ENCODE results near the gene DOK6.

DOK6 gene

DNA sequence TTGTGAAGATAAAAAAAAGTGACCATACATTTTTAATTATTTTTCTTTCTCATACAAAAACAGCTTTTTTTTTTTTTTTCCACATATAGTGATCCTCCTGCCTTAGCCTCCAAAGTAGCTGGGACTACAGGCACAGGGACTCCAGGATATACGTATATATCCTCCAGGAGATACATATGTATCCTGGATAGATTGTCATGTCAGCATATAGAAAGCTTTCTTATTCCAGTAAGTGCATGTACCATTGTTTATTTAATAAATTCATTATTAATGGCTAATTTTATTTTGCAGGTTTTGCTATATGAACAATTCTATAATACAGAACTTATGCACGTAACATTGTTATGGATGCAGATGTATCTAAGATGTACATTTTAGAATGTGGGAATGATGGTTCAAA, 138.7 kb downstream of the DOK6 start:
- TF ChIP-seq, protein P1, sequence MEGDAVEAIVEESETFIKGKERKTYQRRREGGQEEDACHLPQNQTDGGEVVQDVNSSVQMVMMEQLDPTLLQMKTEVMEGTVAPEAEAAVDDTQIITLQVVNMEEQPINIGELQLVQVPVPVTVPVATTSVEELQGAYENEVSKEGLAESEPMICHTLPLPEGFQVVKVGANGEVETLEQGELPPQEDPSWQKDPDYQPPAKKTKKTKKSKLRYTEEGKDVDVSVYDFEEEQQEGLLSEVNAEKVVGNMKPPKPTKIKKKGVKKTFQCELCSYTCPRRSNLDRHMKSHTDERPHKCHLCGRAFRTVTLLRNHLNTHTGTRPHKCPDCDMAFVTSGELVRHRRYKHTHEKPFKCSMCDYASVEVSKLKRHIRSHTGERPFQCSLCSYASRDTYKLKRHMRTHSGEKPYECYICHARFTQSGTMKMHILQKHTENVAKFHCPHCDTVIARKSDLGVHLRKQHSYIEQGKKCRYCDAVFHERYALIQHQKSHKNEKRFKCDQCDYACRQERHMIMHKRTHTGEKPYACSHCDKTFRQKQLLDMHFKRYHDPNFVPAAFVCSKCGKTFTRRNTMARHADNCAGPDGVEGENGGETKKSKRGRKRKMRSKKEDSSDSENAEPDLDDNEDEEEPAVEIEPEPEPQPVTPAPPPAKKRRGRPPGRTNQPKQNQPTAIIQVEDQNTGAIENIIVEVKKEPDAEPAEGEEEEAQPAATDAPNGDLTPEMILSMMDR (IDR thresholded peaks at IDR 0.05): no peak

DNA sequence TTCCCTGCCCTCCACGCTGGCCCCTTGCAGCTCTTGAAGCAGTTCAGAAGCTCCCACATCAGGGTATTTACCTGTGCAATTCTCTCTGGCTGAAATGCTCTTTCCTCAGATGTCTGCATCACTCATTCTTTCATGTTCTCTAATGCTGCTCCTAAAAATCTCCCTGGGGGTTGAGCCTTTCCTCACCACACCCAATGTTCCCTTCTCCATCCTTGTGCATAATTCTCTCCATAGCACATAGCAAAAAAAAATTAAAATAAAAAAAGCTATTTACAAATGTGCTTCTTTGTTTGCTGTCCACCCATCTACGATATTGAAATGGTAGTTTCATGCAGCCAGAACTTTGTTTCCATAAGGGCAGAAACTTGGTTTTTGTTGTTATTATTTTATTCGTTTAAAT, 155.5 kb downstream of the DOK6 start:
- TF ChIP-seq, protein P1 (IDR thresholded peaks at IDR 0.05): no peak

DNA sequence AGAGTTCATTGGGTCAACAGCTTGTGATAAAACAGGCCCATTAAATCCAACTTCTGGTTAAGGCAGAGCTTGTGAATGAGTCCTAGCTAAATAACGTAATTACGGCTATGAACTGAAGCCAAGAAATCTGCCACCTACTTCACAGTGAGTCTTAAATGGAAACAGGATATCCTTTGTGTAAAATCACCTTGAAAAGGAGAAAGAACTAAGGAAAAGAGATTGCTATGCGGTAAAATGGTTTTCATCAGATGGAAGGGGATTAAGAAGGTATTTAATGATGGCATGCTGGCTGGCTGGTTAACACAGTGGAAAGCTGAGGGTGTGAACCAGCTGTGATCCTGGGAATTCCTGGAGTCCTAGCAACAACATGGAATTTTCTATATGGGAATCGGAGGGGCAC, 156.6 kb downstream of the DOK6 start:
- TF ChIP-seq, protein P1 (IDR thresholded peaks at IDR 0.05): no peak

DNA sequence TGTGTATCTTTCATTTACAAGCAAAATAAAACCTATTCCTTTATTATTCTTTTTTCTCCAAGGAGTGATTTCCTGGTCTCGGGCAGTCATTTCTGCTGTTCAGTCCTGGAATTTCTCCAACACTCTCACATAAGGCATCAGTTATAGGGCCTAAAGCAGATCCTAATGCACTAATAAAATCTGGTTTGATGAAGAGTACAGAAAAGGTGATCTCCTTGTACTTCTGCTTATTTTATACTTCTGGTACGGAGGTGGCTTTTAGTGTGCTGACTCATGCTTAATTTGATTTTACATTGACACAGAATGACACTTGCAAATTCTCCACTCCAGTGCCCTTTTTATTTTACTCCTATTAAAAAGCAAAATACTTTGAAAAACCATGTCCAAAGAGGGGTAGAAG, 157.4 kb downstream of the DOK6 start:
- TF ChIP-seq, protein P1 (IDR thresholded peaks at IDR 0.05): no peak

DNA sequence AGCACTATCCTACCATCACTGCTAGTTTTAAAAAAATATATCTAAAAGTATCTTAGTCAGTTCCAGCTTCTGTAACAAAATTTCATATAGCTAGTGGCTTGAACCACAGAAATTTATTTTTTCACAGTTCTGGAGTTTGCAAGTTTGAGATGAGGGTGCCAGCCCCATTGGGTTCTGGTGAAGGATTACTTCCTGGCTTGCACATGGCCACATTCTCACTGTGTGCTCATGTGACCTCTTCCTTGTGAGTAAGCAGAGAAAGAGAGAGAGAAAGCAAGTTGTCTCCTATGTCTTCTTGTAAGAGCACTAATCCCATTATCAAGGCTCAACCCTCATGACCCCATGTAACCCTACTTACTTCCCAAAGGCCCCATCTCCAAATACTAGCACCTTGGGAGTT, 158.9 kb downstream of the DOK6 start:
- TF ChIP-seq, protein P1 (IDR thresholded peaks at IDR 0.05): no peak

DNA sequence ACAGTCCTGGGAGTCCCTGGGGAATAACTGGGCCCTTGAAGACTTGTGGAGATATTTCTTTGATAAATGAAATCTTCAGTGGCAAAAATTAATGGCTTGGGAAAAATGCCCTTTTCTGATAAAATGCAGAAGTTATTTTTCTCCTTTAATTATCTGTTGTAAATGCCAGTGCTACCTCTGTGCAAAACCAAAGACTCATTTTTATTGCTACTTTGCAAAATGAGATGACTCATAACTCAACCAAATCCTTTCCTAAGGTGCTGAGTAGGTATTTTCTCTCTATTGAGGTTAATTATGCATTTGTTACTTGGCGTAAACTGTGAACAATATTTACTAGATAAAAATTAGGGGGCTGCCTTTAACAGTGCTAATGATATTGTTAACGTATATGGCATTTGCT, 163.9 kb downstream of the DOK6 start:
- TF ChIP-seq, protein P1 (IDR thresholded peaks at IDR 0.05): no peak

DNA sequence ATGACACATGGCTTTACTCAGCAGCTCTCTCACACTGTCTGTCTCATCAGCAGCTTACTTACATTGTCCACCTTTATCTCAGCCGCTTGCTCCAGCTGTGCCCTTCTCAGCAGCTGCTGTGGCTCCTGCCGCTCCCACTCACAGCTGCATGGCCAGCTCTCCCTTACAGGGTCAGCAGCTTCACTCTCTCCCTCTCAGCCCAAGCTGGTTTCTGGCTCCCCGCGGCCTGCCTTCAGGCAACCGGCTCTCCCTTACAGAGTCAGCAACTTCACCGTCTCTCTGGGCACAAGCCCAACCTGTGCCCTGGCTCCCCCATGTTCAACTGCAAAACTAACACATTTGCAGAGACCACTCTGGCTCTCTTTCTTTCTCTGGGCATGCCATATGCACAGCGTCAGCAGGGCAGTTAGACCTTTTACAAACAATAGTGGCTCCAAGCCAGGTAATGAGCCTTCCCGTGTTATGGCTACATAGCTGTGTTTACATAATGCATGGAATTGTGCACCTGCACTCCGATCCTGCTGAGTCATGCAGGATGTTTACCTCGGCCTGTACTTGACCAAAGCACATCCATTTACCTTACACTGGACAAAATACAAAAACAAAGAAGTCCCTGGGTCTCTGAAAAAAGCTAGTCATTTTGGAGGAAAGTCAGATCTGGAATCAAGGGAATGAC, 167.3 kb downstream of the DOK6 start:
- TF ChIP-seq, protein P1 (IDR thresholded peaks at IDR 0.05): no peak

DNA sequence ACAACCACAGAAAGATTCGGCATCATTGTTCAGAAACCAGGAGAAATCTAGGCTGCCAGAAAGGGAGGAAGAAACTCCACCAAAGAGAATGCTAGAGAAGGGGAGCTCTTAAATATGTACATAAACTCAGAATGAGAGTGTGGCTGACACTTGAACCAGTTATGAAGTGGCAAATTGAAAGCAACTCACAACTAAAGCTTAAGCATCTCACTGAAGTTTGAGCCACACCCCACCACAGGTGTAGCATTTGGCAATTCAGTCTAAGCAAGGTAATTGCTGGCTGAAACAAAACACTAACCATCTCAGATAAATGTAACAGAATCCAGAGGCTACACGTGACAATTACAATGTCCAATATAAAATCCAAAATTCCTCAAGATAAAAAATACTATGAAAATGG, 168.4 kb downstream of the DOK6 start:
- TF ChIP-seq, protein P1 (IDR thresholded peaks at IDR 0.05): no peak

Measured in LNCAP (cell line).